Kidney epithelial cell (primary cell): ENCODE measurements around the gene SELENOV. TPM values are rescaled to one million over a fixed set of nuclear protein-coding genes. Genes with fewer than 3 reads are reported as not detected.

Experiments used
- DNase-seq: peaks from one replicate; pipeline ENCODE4 v3.0.0-alpha.2; 2010; ENCODE audit warnings: low read depth
- H3K27me3 ChIP-seq: 2 replicates; pipeline ENCODE4 v1.6.0; 2011; ENCODE audit warnings: low read length; ENCODE audit not compliant: control insufficient read depth, insufficient read depth
- H3K36me3 ChIP-seq: 2 replicates; pipeline ENCODE4 v1.5.1; 2011; ENCODE audit warnings: low read length; ENCODE audit not compliant: control insufficient read depth, insufficient read depth
- H3K4me3 ChIP-seq: 2 replicates; pipeline ENCODE4 v1.5.1; 2011; ENCODE audit warnings: low read depth, mild to moderate bottlenecking, control low read depth, low read length
- total RNA-seq: library from RNA; depleted of rRNA; stranded (reverse); fragments of >200 nt; gene quantifications from 2 replicates; pipeline ENCODE4 v1.2.3, GENCODE V29; 2015
- TF ChIP-seq, protein P1 (sequence below): IDR thresholded peaks from 2 replicates; pipeline ENCODE4 v1.5.1; 2011; ENCODE audit warnings: mild to moderate bottlenecking, moderate library complexity, low read length, control low read depth, inconsistent platforms; ENCODE audit not compliant: insufficient read depth, poor library complexity, severe bottlenecking

Gene SELENOV
- total RNA-seq, 1 donor from 2014 or later = 0.42 TPM

DNA sequence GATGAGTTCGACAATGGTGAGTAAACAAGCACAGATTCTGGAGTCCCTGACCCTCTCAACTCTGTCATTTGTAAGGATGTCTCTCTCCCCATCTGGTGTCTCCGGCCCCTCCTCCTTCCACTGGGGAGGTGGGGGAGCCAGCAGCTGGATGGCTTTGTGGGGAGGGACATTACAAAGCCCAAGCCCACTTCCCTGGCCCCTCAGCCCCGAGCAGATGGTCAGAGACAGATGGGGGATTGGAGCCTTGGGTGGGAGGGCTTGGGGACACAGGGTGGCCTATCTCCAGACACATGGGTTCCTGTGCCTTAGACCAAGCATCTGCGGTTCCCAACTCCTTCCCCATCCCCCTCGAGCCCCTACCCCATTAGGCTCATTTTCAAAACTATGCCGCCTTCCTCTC, 31.8 kb upstream of the SELENOV start:
- no peak for DNase-seq
- H3K36me3 ChIP-seq = peaks cover 1% of the 10 kb centered on the region
- no peak overlapping the region for H3K4me3 ChIP-seq
- TF ChIP-seq, protein P1, sequence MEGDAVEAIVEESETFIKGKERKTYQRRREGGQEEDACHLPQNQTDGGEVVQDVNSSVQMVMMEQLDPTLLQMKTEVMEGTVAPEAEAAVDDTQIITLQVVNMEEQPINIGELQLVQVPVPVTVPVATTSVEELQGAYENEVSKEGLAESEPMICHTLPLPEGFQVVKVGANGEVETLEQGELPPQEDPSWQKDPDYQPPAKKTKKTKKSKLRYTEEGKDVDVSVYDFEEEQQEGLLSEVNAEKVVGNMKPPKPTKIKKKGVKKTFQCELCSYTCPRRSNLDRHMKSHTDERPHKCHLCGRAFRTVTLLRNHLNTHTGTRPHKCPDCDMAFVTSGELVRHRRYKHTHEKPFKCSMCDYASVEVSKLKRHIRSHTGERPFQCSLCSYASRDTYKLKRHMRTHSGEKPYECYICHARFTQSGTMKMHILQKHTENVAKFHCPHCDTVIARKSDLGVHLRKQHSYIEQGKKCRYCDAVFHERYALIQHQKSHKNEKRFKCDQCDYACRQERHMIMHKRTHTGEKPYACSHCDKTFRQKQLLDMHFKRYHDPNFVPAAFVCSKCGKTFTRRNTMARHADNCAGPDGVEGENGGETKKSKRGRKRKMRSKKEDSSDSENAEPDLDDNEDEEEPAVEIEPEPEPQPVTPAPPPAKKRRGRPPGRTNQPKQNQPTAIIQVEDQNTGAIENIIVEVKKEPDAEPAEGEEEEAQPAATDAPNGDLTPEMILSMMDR = no peak
- no peaks in the 10 kb centered on the region for H3K27me3 ChIP-seq

DNA sequence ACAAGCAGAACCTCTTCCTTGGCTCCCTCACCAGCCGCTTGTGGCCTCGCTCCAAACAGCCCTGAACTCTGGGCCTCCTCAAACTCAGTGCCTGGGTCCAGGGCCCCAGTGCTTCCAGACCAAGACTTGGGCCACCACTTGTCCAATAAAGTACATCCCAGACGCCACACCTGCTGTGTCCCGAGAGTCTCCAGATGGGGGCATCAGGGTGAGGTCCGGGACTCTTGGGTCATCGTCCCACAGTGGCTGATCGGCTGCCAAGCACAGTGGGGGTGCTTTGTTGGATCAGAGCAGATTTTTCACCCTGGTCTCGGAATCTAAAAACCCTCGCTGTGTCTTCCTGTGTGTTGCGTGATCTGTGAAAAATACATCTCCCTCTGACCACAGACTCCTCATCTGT, 25.2 kb upstream of the SELENOV start:
- H3K36me3 ChIP-seq = peaks cover 1% of the 10 kb centered on the region
- DNase-seq = no peak
- TF ChIP-seq, protein P1 = no peak

DNA sequence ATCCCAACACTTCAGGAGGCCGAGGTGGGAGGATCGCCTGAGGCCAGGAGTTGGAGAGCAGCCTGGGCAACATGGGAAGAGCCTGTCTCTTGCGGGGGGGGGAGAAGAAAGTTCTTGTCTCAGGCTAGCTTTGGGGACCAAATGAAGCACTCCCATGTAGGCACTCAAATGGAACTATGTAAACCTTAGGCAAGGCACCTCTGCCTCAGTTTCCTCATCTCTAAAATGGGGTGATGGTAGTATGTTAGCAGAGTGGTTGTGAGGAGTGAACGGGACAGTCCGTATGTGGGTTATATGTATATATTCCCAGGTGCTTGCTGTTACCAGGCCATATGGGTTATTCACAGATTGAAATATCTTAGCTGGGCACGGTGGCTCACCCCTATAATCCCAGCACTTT, 22.7 kb upstream of the SELENOV start:
- no peak for DNase-seq
- Histone ChIP-seq H3K36me3 (peaks cover 1% of the 10 kb centered on the region), H3K27me3 (peaks cover 9% of the 10 kb centered on the region), H3K4me3 (no peak overlapping the region)
- TF ChIP-seq, protein P1 = no peak

More for the DNA sequence above, 25.2 kb upstream of the SELENOV start:
- Histone ChIP-seq H3K4me3 (no peak overlapping the region), H3K27me3 (no peaks in the 10 kb centered on the region)

DNA sequence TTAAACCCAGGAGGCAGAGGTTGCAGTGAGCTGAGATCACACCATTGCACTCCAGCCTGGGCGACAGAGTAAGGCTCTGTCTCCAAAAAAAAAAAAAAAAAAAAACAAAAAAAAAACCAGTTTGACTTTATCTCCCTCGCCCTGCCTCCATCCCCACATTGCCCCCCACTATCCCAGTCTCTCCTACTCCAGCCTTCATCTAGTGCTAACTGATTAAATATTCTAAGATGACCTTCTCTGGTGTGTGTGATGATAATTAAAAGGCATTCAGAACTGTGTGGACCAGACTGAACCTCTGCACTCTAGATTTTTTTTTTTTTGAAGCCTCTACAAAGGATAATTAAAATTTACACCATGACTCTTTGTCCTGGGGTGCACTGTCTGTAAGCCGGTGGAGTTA, 22.2 kb upstream of the SELENOV start:
- Histone ChIP-seq H3K27me3 (peaks cover 13% of the 10 kb centered on the region), H3K4me3 (no peak overlapping the region), H3K36me3 (peaks cover 1% of the 10 kb centered on the region)
- no peak for DNase-seq
- TF ChIP-seq, protein P1 = no peak

DNA sequence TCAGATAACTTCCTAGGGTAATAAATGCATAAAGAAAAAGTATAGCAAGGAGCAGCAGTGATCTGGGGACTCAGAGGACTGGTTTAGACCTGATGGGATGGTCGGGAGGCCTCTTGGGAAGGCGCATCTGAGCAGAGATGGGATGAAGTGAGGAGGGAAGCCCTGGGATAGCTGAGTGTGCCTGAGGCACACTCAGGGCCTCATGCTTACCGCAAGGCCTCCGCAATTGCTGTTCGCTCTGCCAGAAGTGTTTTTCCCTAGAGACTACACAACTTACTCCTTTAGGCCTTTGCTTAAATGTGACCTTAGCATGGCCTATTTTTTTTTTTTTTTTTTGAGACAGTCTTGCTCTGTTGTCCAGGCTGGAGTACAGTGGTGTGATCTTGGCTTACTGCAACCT, 20.3 kb upstream of the SELENOV start:
- H3K36me3 ChIP-seq = no peaks in the 10 kb centered on the region
- TF ChIP-seq, protein P1 = no peak
- H3K27me3 ChIP-seq = peaks cover 31% of the 10 kb centered on the region
- no peak for DNase-seq
- H3K4me3 ChIP-seq = no peak overlapping the region

DNA sequence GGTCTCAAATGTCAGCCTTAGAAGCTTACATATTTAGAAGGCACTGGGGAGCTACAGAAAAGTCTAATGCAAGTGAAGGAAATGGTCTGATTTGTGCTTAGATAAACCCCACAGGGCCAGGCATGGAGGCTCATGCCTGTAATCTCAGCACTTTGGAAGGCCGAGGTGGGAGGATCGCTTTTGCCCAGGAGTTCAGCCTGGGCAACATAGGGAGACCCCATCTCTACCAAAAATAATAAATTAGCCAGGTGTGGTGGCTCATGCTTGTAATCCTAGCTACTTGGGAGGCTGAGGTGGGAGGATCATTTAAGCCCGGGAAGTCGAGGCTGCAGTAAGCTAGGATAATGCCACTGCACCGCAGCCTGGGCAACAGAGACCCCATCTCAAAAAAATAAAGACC, 18.9 kb upstream of the SELENOV start:
- TF ChIP-seq, protein P1 = no peak
- DNase-seq = no peak
- Histone ChIP-seq H3K4me3 (no peak overlapping the region), H3K36me3 (no peaks in the 10 kb centered on the region), H3K27me3 (peaks cover 43% of the 10 kb centered on the region)
